A549 treated with dexamethasone at 1 μM for 4 hours (cell line): Measurements from ENCODE around the gene SCGB2B2. TPM values are rescaled to one million over a fixed set of nuclear protein-coding genes. Genes with fewer than 3 reads are reported as not detected.

Experiments used
- total RNA-seq: library from RNA; stranded (reverse); fragments of 200-300 nt; extraction: Qiagen RNA extraction; gene quantifications from 5 replicates; pipeline ENCODE4 v1.2.3, GENCODE V29; 2022

SCGB2B2 gene, protein sequence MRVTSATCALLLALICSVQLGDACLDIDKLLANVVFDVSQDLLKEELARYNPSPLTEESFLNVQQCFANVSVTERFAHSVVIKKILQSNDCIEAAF
- 0.28 TPM in 1 of 5 replicates, not detected in the others for total RNA-seq

DNA sequence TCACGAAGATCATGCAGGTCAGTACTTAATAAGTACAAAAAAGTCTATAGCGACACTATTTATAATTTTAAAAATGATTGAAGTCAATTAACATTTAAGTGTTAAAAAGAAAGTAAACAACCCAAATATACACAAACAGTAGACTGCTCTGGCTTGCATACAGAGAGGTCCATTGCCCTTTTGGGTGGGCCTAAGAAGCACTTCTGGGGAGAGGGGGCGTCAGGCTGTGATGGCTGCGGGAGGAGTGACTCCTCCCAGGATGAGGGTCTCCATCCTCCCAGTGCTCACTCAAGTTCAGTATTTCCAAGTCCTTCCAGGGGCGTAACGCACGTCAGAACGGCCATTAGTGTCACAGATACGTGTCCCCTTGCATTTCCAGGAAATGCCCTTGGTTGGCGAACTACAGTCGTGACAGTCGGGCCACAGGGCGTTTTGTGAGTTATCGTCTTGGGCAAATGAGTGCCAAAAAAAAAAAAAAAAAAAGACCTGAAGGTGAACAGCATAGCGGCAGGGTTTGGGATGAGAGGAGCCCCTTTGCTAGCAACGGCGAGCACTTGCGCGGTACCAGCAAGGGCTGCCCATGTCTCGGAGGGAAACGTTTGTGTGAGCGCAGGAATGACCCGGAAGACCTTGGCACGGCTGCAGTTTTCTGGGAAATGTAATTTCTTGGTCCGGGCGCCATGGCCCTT, at the start of gene SCGB2B2:
Gene SCGB2B2, minus strand, starts transcription at position 463 of the 689 bp plus-strand sequence. CDS start 82,596 bp downstream, outside the sequence.

DNA sequence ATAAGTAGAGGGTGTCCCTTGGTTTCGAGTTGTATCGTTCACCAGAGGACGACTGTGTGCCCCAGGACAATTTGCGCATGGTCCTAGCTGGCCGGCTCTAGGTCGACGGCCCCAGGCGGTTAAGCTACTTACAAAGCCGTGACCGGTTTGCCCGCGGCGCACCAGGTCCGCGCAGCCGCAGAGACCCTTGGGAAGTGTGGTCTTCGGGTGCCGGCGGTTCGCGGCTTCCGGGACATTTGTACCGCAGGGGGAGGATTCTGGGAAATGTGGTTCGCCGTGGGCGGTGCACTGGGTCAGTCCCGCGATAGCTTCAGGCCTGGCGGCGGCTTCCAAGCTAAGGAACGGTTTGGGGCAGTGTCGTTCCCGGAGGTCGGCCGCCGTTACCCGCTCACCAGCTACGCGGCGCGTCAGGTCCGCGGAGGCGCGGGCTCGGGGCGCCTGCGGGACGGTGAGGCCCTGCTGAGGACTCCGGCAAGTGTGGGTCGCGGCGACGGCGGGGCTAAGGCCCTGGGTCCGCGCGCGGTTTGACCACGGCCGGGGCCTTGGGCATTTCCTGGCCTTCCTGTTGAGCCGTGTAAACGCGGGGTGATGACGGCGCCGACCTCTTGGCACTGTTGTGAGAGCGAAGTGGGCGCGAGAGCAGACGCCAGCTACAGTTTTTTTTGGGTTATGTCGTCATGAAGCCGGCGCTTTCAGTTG, 576 bp upstream of the SCGB2B2 start, which contains the start of gene ZNF302:
Gene ZNF302, plus strand, starts transcription at position 293 of the 699 bp plus-strand sequence. CDS start 1,127 bp downstream, outside the sequence.

Other genes starting within 250 kb of the SCGB2B2 start
- 245 to 345 TPM (median 293 TPM) in 5 replicates for gene UBA2, start 248.8 kb downstream of the SCGB2B2 start, total RNA-seq
- gene WTIP, start 195.4 kb downstream of the SCGB2B2 start, total RNA-seq = 26.3 to 35.7 TPM (median 33.0 TPM) in 5 replicates
- gene ZNF302, start 519 bp upstream of the SCGB2B2 start, total RNA-seq = 14.6 to 17.7 TPM (median 15.6 TPM) in 5 replicates
- 8.0 to 11.8 TPM (median 10.7 TPM) in 5 replicates for gene ZNF181, start 57.1 kb upstream of the SCGB2B2 start, total RNA-seq
- gene ZNF599, start 96.1 kb upstream of the SCGB2B2 start, total RNA-seq = 2.0 to 2.6 TPM (median 2.2 TPM) in 5 replicates
- 5.1 to 6.4 TPM (median 5.5 TPM) in 5 replicates for gene ZNF30, start 249.7 kb upstream of the SCGB2B2 start, total RNA-seq